ENCODE data around the gene PRTG. TPM values are rescaled to one million over a fixed set of nuclear protein-coding genes. Genes with fewer than 3 reads are reported as not detected.

Gene PRTG
- total RNA-seq, 4 donors from 2014 or later = 0.05 to 2.0 (median 0.65) TPM

DNA sequence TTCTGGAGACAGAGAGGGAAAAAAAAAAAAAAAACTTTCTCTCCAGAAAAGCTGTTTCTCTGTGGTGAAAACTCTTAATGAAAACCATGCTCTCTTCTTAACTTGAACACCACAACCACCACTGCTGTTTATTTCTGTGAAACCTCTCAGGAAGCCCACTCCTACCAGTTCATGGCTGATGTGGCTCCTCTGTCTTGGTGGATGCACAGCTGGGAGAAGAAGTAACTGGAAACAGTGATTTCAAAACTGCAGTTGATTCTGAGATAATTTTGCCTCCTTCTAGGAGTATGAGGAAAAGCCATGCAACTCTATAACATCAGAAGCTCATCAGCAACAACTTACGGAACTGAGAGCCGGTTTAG, 114.6 kb downstream of the PRTG start:
- no peaks in the 10 kb centered on the region for H3K36me3 ChIP-seq
- in situ Hi-C loops (cut with MboI; ENCODE audit: low sequenced_read_pairs in 4 of 4) (loop anchor here in 2 of 4 donors (25.0 kb wide), 1 partner anchor 284 kb away; no protein-coding TSS in a partner anchor), intact Hi-C loops (cut with DNase I; ENCODE audit: low total_unique reads) (no loop called here)
- peaks cover 30 to 38% of the 10 kb centered on the region in 2 donors for H3K4me1 ChIP-seq
- no peaks in the 10 kb centered on the region for H3K27me3 ChIP-seq
- TF ChIP-seq, protein P1, sequence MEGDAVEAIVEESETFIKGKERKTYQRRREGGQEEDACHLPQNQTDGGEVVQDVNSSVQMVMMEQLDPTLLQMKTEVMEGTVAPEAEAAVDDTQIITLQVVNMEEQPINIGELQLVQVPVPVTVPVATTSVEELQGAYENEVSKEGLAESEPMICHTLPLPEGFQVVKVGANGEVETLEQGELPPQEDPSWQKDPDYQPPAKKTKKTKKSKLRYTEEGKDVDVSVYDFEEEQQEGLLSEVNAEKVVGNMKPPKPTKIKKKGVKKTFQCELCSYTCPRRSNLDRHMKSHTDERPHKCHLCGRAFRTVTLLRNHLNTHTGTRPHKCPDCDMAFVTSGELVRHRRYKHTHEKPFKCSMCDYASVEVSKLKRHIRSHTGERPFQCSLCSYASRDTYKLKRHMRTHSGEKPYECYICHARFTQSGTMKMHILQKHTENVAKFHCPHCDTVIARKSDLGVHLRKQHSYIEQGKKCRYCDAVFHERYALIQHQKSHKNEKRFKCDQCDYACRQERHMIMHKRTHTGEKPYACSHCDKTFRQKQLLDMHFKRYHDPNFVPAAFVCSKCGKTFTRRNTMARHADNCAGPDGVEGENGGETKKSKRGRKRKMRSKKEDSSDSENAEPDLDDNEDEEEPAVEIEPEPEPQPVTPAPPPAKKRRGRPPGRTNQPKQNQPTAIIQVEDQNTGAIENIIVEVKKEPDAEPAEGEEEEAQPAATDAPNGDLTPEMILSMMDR (IDR thresholded peaks at IDR 0.05 in 4 of 5, conservative IDR thresholded peaks at IDR 0.05 in 1 of 5) = no peak
- no peak for TF ChIP-seq POLR2A (IDR thresholded peaks at IDR 0.05)
- H3K27ac ChIP-seq = peak overlapping the region; percentile 88 to 97 (median 94)
- H3K9me3 ChIP-seq = no peaks in the 10 kb centered on the region
- no peak for DNase-seq
- peak overlapping the region in 3 of 4 donors; percentile 25 to 46 (median 43) for H3K4me3 ChIP-seq
- no peak for ATAC-seq

DNA sequence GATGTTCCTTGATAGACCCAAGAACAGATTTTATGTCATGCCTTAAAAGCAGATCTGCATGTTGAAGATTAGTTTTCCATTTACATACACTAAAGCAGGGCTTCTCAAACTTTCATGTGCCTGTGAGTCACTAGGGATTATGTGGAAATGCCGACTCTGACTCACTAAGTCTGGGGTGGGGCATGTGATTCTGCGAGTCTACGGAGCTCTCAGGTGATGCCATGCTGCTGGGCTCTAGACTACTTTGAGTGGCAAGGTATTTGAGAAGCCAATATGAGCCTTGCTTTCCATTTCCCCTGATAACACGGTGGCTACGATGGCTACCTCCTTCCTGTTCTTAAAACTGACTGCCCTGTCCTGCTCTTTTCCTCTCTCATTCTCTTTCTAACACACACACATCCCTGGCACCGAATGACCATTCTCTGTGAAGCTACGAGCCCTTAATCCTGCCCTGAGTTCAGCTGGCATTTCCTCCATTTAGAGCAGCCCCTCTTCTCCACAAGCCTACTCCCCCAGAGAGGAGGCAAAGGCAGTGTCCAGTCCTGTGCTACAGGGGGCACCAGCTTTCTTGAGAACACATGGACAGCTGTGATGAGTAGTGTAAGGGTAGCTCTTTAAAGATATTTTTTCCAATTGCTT, 115.1 kb downstream of the PRTG start:
- in situ Hi-C loops (cut with MboI; ENCODE audit: low sequenced_read_pairs in 4 of 4) (loop anchor here in 2 of 4 donors (25.0 kb wide), 1 partner anchor 284 kb away; no protein-coding TSS in a partner anchor), intact Hi-C loops (cut with DNase I; ENCODE audit: low total_unique reads) (no loop called here)
- Histone ChIP-seq H3K4me3 (peak overlapping the region in 3 of 4 donors; percentile 25 to 46 (median 43)), H3K27ac (peak overlapping the region; percentile 88 to 97 (median 94)), H3K4me1 (peaks cover 30 to 38% of the 10 kb centered on the region in 2 donors), H3K9me3 (no peaks in the 10 kb centered on the region), H3K36me3 (no peaks in the 10 kb centered on the region), H3K27me3 (no peaks in the 10 kb centered on the region)
- TF ChIP-seq POLR2A (IDR thresholded peaks at IDR 0.05) = peak; percentile 63 to 82
- TF ChIP-seq, protein P1 (IDR thresholded peaks at IDR 0.05 in 4 of 5, conservative IDR thresholded peaks at IDR 0.05 in 1 of 5) = no peak
- DNase-seq (peak; percentile 85 to 92), ATAC-seq (peak; percentile 90 to 92)

DNA sequence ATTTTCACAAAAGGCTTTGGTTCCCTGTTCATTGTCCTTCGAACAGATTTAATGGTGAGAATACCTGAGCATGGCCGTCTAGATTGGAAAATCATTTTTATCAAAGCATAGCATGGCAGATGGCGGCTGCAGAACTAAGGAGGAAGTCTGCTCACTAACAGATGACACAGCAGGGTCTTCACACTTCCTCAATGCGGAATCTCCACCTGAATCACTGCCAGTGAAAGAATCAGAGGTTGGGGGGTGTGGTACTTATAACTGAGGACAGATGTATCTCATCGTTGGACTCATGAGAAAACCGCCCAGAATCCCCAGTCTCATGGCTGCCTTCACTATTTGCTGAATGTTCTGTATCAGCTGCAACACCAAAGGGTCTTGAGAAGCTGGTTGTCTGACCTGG, 123.2 kb downstream of the PRTG start:
- in situ Hi-C loops (cut with MboI; ENCODE audit: low sequenced_read_pairs in 4 of 4) = no loop called here
- H3K4me1 ChIP-seq = peaks cover 0 to 13% of the 10 kb centered on the region in 2 donors

DNA sequence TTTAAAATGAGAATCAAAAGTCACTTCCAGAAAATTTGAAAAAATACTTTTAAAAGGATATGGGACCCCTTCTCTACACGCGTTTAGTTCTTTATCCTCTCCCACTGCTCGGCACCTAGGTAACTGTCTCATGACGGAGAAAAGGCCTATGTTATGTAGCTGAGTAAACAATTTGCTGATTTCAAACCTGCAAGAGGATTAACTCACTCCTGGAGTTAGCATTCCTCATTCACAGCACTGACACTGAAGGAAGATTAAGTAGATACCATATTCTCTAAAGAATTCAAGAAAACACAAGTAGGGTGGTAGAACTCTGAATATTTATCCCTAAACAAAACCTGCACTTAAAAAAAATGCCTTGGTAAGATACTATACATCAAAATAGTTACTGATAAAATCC, 124.6 kb downstream of the PRTG start:
- no peaks in the 10 kb centered on the region for H3K36me3 ChIP-seq
- H3K27ac ChIP-seq = no peak overlapping the region
- H3K4me3 ChIP-seq = no peak overlapping the region
- H3K4me1 ChIP-seq = peaks cover 0 to 13% of the 10 kb centered on the region in 2 donors
- H3K27me3 ChIP-seq = no peaks in the 10 kb centered on the region
- intact Hi-C loops (cut with DNase I; ENCODE audit: low total_unique reads) = no loop called here
- in situ Hi-C loops (cut with MboI; ENCODE audit: low sequenced_read_pairs in 4 of 4) = no loop called here
- TF ChIP-seq, protein P1 (IDR thresholded peaks at IDR 0.05 in 4 of 5, conservative IDR thresholded peaks at IDR 0.05 in 1 of 5) = no peak
- TF ChIP-seq POLR2A (IDR thresholded peaks at IDR 0.05) = no peak
- no peak for DNase-seq
- no peak for ATAC-seq
- no peaks in the 10 kb centered on the region for H3K9me3 ChIP-seq

More for the DNA sequence above, 123.2 kb downstream of the PRTG start:
- H3K9me3 ChIP-seq = no peaks in the 10 kb centered on the region
- no peak overlapping the region for H3K4me3 ChIP-seq
- no peak for DNase-seq
- intact Hi-C loops (cut with DNase I; ENCODE audit: low total_unique reads) = no loop called here
- H3K36me3 ChIP-seq = no peaks in the 10 kb centered on the region
- no peak for ATAC-seq
- TF ChIP-seq, protein P1 (IDR thresholded peaks at IDR 0.05 in 4 of 5, conservative IDR thresholded peaks at IDR 0.05 in 1 of 5) = no peak
- no peak for TF ChIP-seq POLR2A (IDR thresholded peaks at IDR 0.05)
- no peak overlapping the region for H3K27ac ChIP-seq
- H3K27me3 ChIP-seq = no peaks in the 10 kb centered on the region
